AG10803 (cell line): ENCODE results near the gene MAP4K3.
"Not testable (repeated sequence)": the region's sequence is repeated elsewhere in the genome, so short reads cannot be mapped to it uniquely, and the experiment has no call there.

Experiments
- DNase-seq: peaks from one replicate; pipeline ENCODE4 v3.0.0; 2010; ENCODE audit warnings: low read depth
- H3K4me3 ChIP-seq: 2 replicates; pipeline ENCODE4 v1.5.1; 2011; ENCODE audit warnings: mild to moderate bottlenecking, low read length, control low read depth
- CTCF ChIP-seq: conservative IDR thresholded peaks from 2 replicates; pipeline ENCODE4 v1.5.1; 2011; ENCODE audit warnings: mild to moderate bottlenecking, low read length, control low read depth, inconsistent platforms

The MAP4K3 gene

GRCh38 chr2:39264733-39265132 is 172.4 kb downstream of the MAP4K3 start:
- no peak overlapping the region for H3K4me3 ChIP-seq
- TF ChIP-seq CTCF: no peak
- no peak for DNase-seq

GRCh38 chr2:39260087-39260486 is 177.0 kb downstream of the MAP4K3 start:
- no peak overlapping the region for H3K4me3 ChIP-seq
- no peak for TF ChIP-seq CTCF
- no peak for DNase-seq

GRCh38 chr2:39256040-39256439 is 181.0 kb downstream of the MAP4K3 start:
- no peak overlapping the region for H3K4me3 ChIP-seq
- no peak for DNase-seq
- no peak for TF ChIP-seq CTCF

- DNase-seq: no peak
- TF ChIP-seq CTCF: no peak
- no peak overlapping the region for H3K4me3 ChIP-seq
These were observed 184.1 kb downstream of the MAP4K3 start for GRCh38 chr2:39252888-39253518.

- no peak for DNase-seq
- H3K4me3 ChIP-seq: no peak overlapping the region
- TF ChIP-seq CTCF: no peak
These were observed 189.5 kb downstream of the MAP4K3 start for GRCh38 chr2:39247512-39248043.

- H3K4me3 ChIP-seq: no peak overlapping the region
- DNase-seq: no peak
- TF ChIP-seq CTCF: no peak
These were observed 190.6 kb downstream of the MAP4K3 start for GRCh38 chr2:39246382-39246980.

- DNase-seq: not testable (repeated sequence)
These were observed 192.0 kb downstream of the MAP4K3 start for GRCh38 chr2:39244963-39245625.

GRCh38 chr2:39244241-39244862 is 192.7 kb downstream of the MAP4K3 start:
- DNase-seq, H3K4me3 ChIP-seq: not testable (repeated sequence)

More at GRCh38 chr2:39244963-39245625, 192.0 kb downstream of the MAP4K3 start:
- not testable (repeated sequence) for H3K4me3 ChIP-seq
